ENCODE results near the gene ODF2. TPM values are rescaled to one million over a fixed set of nuclear protein-coding genes. Genes with fewer than 3 reads are reported as not detected.

ODF2 gene
- total and polyA plus RNA-seq, 10 of the 15 experiments (the other 5 are each of a cell fraction or from before 2014, with no cell fraction given) = 8.7 to 65.1 (median 38.5) TPM

DNA sequence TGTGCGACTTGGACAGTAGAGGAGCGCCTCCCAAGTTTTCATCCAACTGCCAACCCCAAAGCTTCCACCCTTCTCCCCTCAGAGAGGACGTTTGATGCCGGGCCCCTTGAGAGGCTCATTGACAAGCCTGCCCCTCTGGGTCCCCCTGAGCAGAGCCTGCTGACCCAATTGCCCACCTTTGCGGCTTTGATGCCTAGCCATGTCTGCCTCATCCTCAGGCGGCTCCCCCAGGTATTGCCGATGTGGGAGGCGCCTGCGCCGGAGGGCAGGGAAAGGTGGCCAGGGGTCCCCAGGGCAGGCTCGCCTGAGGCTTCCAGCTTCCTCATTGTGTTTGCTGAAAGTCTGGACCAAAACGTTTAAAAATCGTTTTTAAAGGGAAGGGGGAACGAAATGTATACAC, 1.4 kb downstream of the ODF2 start:
- in situ Hi-C loops (cut with MboI) = no loop called here
- TF ChIP-seq NFYA (IDR thresholded peaks at IDR 0.05; ENCODE audit: borderline replicate concordance, low read depth, low read length) (no peak), SMAD5 (IDR thresholded peaks at IDR 0.05; ENCODE audit: low read depth) (no peak), EGR1 (IDR thresholded peaks at IDR 0.05; ENCODE audit: borderline replicate concordance in 1 of 2, low read depth in 2 of 2, low read length in 2 of 2) (no peak), SP1 (IDR thresholded peaks at IDR 0.05; ENCODE audit: low read depth, low read length) (no peak), MTA3 (IDR thresholded peaks at IDR 0.05; ENCODE audit: borderline replicate concordance, low read length) (no peak), RFX5 (IDR thresholded peaks at IDR 0.05; ENCODE audit: low read depth, low read length) (no peak), BHLHE40 (IDR thresholded peaks at IDR 0.05; ENCODE audit: borderline replicate concordance in 1 of 2, low read depth in 2 of 2, low read length in 1 of 2) (no peak), PAX8 (IDR thresholded peaks at IDR 0.05) (no peak), SMAD1 (IDR thresholded peaks at IDR 0.05; ENCODE audit: low read depth, partially characterized antibody) (no peak), MEF2B (IDR thresholded peaks at IDR 0.05; ENCODE audit: partially characterized antibody, poor library complexity, severe bottlenecking) (no peak), HDAC2 (IDR thresholded peaks at IDR 0.05) (no peak), YY1 (IDR thresholded peaks at IDR 0.05; ENCODE audit: low read depth, low read length) (no peak)
- TF ChIP-seq, protein P1, sequence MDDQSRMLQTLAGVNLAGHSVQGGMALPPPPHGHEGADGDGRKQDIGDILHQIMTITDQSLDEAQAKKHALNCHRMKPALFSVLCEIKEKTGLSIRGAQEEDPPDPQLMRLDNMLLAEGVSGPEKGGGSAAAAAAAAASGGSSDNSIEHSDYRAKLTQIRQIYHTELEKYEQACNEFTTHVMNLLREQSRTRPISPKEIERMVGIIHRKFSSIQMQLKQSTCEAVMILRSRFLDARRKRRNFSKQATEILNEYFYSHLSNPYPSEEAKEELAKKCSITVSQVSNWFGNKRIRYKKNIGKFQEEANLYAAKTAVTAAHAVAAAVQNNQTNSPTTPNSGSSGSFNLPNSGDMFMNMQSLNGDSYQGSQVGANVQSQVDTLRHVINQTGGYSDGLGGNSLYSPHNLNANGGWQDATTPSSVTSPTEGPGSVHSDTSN (IDR thresholded peaks at IDR 0.05; ENCODE audit: insufficient replicate concordance, low read depth, low read length) = no peak
- TF ChIP-seq, protein P2, sequence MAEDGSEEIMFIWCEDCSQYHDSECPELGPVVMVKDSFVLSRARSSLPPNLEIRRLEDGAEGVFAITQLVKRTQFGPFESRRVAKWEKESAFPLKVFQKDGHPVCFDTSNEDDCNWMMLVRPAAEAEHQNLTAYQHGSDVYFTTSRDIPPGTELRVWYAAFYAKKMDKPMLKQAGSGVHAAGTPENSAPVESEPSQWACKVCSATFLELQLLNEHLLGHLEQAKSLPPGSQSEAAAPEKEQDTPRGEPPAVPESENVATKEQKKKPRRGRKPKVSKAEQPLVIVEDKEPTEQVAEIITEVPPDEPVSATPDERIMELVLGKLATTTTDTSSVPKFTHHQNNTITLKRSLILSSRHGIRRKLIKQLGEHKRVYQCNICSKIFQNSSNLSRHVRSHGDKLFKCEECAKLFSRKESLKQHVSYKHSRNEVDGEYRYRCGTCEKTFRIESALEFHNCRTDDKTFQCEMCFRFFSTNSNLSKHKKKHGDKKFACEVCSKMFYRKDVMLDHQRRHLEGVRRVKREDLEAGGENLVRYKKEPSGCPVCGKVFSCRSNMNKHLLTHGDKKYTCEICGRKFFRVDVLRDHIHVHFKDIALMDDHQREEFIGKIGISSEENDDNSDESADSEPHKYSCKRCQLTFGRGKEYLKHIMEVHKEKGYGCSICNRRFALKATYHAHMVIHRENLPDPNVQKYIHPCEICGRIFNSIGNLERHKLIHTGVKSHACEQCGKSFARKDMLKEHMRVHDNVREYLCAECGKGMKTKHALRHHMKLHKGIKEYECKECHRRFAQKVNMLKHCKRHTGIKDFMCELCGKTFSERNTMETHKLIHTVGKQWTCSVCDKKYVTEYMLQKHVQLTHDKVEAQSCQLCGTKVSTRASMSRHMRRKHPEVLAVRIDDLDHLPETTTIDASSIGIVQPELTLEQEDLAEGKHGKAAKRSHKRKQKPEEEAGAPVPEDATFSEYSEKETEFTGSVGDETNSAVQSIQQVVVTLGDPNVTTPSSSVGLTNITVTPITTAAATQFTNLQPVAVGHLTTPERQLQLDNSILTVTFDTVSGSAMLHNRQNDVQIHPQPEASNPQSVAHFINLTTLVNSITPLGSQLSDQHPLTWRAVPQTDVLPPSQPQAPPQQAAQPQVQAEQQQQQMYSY (CRISPR knock-in tag; IDR thresholded peaks at IDR 0.05) = no peak
- TF ChIP-seq, protein P3, sequence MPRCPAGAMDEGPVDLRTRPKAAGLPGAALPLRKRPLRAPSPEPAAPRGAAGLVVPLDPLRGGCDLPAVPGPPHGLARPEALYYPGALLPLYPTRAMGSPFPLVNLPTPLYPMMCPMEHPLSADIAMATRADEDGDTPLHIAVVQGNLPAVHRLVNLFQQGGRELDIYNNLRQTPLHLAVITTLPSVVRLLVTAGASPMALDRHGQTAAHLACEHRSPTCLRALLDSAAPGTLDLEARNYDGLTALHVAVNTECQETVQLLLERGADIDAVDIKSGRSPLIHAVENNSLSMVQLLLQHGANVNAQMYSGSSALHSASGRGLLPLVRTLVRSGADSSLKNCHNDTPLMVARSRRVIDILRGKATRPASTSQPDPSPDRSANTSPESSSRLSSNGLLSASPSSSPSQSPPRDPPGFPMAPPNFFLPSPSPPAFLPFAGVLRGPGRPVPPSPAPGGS (IDR thresholded peaks at IDR 0.05; ENCODE audit: borderline replicate concordance, insufficient read depth, low read depth, low read length, poor library complexity, severe bottlenecking) = no peak

More for the DNA sequence above, 1.4 kb downstream of the ODF2 start:
- intact Hi-C loops (cut with micrococcal nuclease; ENCODE audit: unreplicated experiment) = no loop called here
- peak overlapping the region; percentile 78; the same call in 1 of the 2 replicates for H3K9ac ChIP-seq (ENCODE audit: control insufficient read depth, insufficient read depth, low read length)
- H3K79me2 ChIP-seq (ENCODE audit: control insufficient read depth, insufficient read depth, low read length) = peaks cover 12% of the 10 kb centered on the region
- no peaks in the 10 kb centered on the region for H4K20me1 ChIP-seq (ENCODE audit: control insufficient read depth, insufficient read depth)
- FAIRE-seq = no peak
- H3K4me2 ChIP-seq (ENCODE audit: control insufficient read depth, insufficient read depth) = peak overlapping the region; percentile 56
- H3K27me3 ChIP-seq (replicated peaks in 1 of 2; ENCODE audit: control insufficient read depth in 2 of 2, insufficient read depth in 2 of 2, low read length in 1 of 2) = no peaks in the 10 kb centered on the region
- peak overlapping the region; percentile 92 for H3K4me3 ChIP-seq
- H3K36me3 ChIP-seq (ENCODE audit: control insufficient read depth in 2 of 2, insufficient read depth in 2 of 2, low read length in 1 of 2) = peaks cover 7 to 14% of the 10 kb centered on the region in 2 experiments; a peak in 3 of 4 replicates
- 46% methylated on average over 14 of the region's 14 CpGs for WGBS (ENCODE audit: insufficient coverage, insufficient replicate concordance, low lambda C conversion rate, missing lambda C conversion rate)
- ChIA-PET RAD21 (ENCODE audit: unreplicated experiment) (interaction anchor here (0.9 kb wide), 2 partner anchors 37 to 93 kb away, joined by 3 read pairs; partner anchors contain the start of gene CERCAM), SMC1A (ENCODE audit: uncharacterized antibody, unreplicated experiment) (interaction anchor here (0.6 kb wide), 1 partner anchor 301 kb away, joined by 4 read pairs; no protein-coding TSS in a partner anchor), POLR2A (no interaction called here), CTCF (interaction anchor here (0.6 to 1.2 kb wide), 3 partner anchors 18 to 95 kb away, joined by 3 to 5 read pairs (median 3); no protein-coding TSS in a partner anchor)
- no peaks in the 10 kb centered on the region for H3K9me3 ChIP-seq (replicated peaks; ENCODE audit: control insufficient read depth, insufficient read depth, low read length)
- peak overlapping the region; percentile 30; the same call in 1 of the 2 replicates for H2AFZ ChIP-seq (ENCODE audit: control insufficient read depth, low read depth, low read length)
- TSS peak; percentile 41 for BruUV-seq (replicated peaks)
- no peak for DNase-seq (ENCODE audit: low read depth, low spot score)
- H3K4me1 ChIP-seq (ENCODE audit: control insufficient read depth, insufficient read depth, low read length) = peaks cover 3% of the 10 kb centered on the region; the same call in 1 of the 2 replicates
- H3K27ac ChIP-seq (ENCODE audit: control insufficient read depth, insufficient read depth) = peak overlapping the region; percentile 30; the same call in 1 of the 2 replicates
- ATAC-seq = no peak
